NCI-H510A treated with DMSO at 0.1 percent for 48 hours (cell line): ENCODE data around the gene SH3BP1.
"Not testable (repeated sequence)": the region's sequence is repeated elsewhere in the genome, so short reads cannot be mapped to it uniquely, and the experiment has no call there.

ENCODE experiments used
- DNase-seq: peaks from one replicate; lab custom pipeline; 2025; lab: John Stamatoyannopoulos, UW

Gene SH3BP1

GRCh38 chr22:37639070-37639760, at the start of gene SH3BP1:
Gene SH3BP1, plus strand, starts transcription at chr22:37639669. Its CDS starts 119 bp downstream, at chr22:37639788.
- peak; percentile 38 for DNase-seq

- not testable (repeated sequence) for DNase-seq
Observed at GRCh38 chr22:37591081-37591480, 48.4 kb upstream of the SH3BP1 start.

- DNase-seq: no peak
Observed at GRCh38 chr22:37591823-37592404, 47.6 kb upstream of the SH3BP1 start.

- no peak for DNase-seq
Observed at GRCh38 chr22:37594237-37594636, 45.2 kb upstream of the SH3BP1 start.

GRCh38 chr22:37599153-37599552, 40.3 kb upstream of the SH3BP1 start:
- no peak for DNase-seq

- no peak for DNase-seq
Observed at GRCh38 chr22:37601203-37601539, 38.3 kb upstream of the SH3BP1 start.

GRCh38 chr22:37601540-37602442, 37.7 kb upstream of the SH3BP1 start:
- DNase-seq: peak; percentile 39

GRCh38 chr22:37602546-37603277, 36.8 kb upstream of the SH3BP1 start:
- DNase-seq: not testable (repeated sequence)

GRCh38 chr22:37604074-37604473, 35.4 kb upstream of the SH3BP1 start:
- no peak for DNase-seq

GRCh38 chr22:37604875-37605274, 34.6 kb upstream of the SH3BP1 start:
- DNase-seq: no peak

- DNase-seq: peak; percentile 86
Observed at GRCh38 chr22:37607010-37607934, 32.2 kb upstream of the SH3BP1 start.

- no peak for DNase-seq
Observed at GRCh38 chr22:37607935-37608476, 31.5 kb upstream of the SH3BP1 start.

- DNase-seq: peak; percentile 79
Observed at GRCh38 chr22:37608477-37609239, 30.8 kb upstream of the SH3BP1 start, which contains the start of gene GGA1. Gene GGA1, plus strand, starts transcription at chr22:37608834. Its CDS starts 27 bp downstream, at chr22:37608861.

GRCh38 chr22:37609240-37610152, 30.0 kb upstream of the SH3BP1 start:
- DNase-seq: no peak

- DNase-seq: not testable (repeated sequence)
Observed at GRCh38 chr22:37610153-37610475, 29.4 kb upstream of the SH3BP1 start.

GRCh38 chr22:37610480-37611129, 28.9 kb upstream of the SH3BP1 start:
- no peak for DNase-seq

GRCh38 chr22:37611207-37611606, 28.3 kb upstream of the SH3BP1 start:
- DNase-seq: no peak
